GM19468 (cell line): ENCODE results near the gene ACCS.

Experiments used
- ATAC-seq: cut with Tn5 transposase; IDR thresholded peaks from one replicate; pipeline ENCODE4 v1.9.1; 2021; ENCODE audit warnings: mild to moderate bottlenecking, moderate library complexity, moderate number of reproducible peaks; ENCODE audit not compliant: unreplicated experiment; ENCODE audit errors: extremely low read depth

ACCS gene

DNA sequence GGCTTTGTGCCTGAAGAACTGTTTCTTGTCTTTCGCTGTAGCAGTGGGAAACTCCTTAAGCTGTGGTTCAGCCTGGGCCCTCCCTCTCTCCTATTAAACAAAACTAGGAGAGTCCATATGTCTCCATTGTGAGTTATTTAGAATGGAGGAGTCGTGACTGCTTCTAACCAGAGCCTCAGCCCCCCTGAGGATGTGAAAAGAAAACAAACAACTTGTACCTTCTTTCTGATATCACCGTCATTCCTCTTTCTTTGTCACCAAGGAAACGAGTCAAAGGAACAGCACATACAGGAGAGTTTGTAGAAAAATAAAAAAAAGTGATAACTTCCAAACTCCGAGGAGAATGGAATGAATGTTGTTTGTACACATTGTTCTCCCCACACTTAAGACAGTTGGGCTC is 17.8 kb downstream of the ACCS start:
- no peak for ATAC-seq

DNA sequence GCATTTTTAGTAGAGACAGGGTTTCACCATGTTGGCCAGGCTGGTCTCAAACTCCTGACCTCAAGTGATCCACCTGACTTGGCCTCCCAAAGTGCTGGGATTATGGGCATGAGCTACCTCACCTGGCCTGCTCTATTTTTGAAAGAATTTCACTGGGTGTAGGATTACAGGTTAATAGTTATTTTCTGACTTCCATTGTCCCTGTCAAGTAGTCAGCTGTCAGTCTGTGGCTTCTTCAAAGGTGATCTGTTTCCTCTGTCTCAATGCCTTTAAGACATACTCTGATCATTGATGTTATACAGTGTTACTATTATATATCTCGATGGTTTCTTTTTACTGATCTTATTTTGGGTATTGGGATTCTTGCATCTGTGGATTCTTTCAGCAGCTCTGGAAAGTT is 19.3 kb downstream of the ACCS start:
- ATAC-seq: no peak

DNA sequence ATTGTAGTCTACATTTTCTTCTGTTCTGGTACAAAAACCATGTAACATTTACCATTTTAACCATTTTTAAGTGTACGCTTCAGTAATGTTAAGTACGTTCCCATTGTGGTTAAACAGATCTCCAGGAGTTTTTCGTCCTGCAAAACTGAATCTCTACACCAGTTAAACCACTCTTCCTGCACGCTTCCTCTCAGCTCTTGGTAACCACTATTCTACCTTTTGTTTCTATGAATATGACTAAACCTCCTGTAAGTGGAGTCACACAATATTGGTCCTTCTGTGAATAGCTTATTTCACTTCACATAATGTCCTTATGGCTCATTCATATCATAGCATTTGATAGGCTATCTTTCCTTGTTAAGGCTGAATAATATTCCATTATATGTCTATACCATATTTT is 22.3 kb downstream of the ACCS start:
- ATAC-seq: no peak

DNA sequence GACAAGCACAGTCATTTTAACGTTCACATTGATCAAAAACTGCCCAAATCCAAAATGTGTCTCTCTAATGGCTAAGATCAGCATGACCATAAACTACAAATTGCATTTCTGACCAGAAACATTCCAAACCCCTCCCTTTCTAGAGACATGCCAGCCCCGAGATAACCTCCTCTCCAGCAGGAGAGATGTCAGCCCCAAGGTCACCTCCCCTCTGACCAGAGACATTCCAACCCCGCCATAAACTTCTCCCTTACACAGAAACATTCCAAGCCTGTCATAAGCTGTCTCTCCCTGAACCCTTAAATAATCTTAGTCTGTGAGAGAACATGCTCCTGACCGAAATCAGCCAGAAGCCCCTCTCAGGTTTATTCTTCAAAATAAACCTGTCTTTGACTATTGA is 22.8 kb downstream of the ACCS start:
- ATAC-seq: no peak

DNA sequence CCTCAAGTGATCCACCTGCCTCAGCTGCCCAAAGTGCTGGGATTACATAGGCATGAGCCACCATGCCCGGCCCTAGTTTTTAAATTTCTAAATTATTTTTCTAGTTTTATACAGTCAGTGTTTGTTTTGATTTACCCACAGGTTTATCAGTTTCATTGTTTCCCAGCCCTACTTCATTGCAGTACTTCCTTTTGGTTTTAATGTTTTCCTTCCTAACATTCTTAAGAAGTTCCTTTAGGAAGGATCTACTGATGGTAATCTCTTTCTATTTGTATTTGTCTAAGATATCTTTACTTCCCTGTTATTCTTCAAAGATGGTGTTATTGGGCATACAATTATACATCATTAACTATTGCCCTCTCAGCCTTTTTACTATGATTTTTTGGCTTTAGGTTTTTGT is 24.5 kb downstream of the ACCS start:
- no peak for ATAC-seq

DNA sequence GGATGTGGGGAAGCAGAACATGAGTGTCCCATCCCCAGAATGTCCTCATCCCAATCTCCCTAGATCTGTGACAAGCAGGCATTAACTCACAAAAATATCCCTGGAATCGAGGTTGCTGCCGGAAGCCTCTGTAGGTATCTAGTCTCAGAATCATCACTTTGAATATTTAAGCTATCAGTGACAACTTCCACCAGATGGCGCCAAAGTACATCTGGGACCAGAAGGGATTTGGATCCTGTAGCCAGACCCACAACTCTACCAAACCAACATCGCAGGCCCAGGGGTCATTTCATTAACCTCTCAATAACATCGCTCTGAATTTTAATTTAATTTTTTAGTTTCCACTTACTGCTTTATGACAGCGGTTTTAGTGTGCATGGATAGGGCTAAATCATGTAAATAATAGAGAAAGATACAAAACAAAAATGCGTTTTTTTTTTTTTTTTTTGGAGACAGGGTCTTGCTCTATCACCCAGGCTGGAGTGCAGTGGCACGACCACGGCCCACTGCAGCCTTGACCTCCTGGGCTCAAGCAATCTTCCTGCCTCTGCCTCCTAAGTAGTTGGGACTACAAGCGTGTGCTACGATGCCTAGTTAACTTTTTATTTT is 28.3 kb downstream of the ACCS start:
- no peak for ATAC-seq

DNA sequence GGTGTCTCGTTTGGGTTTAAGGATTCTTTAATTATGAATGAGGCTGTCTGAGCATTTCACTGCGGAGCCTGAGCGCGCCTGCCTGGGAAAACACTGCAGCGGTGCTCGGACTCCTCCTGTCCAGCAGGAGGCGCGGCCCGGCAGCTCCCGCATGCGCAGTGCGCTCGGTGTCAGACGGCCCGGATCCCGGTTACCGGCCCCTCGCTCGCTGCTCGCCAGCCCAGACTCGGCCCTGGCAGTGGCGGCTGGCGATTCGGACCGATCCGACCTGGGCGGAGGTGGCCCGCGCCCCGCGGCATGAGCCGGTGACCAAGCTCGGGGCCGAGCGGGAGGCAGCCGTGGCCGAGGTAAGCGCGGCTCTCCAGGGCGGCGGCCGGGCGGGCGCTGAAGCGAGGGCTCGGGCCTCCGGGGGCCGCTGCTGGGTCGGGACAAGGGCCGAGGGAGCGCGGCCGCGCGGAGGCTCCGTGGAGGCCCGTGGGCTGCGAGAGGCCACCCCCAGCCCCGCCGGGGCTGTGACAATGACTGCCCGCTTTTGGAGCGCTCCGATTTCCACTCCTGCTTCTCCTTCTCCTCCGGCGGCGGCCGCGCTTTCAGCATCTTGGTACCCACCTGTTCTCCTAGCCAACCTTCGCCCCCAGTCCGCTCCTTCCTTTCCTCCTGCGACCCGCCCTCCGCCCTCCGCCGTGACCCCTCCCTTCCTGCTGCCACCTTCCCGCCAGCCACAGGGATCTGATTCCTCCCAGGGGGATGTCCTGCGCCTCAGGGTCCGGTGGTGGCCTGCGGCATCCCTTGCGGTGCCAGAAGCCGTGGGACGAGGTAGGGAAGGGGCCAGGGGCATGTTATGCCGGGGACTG is 29.7 kb downstream of the ACCS start, which contains the start of gene EXT2:
Gene EXT2, plus strand, starts transcription at position 173 of the 854 bp plus-strand sequence. CDS start 12,035 bp downstream, outside the sequence.
- peak; percentile 68 for ATAC-seq

DNA sequence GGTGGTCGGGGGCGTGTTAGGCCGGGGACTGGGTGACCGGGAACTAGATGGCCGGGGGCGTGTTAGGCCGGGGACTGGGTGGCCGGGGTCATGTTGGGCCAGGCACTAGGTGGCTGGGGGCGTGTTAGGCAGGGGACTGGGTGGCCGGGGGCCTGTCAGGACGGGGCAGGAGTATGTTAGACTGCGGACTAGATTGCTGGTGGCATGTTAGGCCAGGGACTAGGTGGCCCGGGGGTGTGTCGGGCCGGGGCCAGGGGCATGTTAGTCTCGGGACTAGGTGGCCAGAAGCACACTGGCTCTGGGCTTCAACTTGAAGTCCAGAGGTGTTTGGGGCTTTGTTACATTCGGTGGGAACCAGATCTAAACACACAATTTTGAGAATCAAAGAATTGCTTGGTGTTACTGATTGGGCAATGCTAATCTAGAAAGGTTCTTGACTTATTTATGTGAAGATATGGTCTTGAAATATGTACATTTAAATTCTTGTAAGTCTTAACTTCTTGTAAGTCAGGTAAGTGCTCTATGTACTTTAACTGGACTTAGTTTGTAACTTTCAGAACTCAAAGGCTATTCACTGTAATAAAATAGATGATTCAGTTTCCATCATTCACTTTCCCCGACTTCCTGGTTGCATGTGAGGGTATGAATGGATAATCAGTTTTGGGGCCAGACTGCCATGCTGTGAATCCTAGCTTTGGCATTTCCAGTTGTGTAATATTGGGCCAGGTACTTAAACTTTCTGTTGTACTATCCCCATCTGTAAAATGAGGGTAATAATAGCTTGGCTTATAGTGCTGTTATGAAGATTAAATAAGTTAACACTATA is 30.5 kb downstream of the ACCS start:
- ATAC-seq: no peak

DNA sequence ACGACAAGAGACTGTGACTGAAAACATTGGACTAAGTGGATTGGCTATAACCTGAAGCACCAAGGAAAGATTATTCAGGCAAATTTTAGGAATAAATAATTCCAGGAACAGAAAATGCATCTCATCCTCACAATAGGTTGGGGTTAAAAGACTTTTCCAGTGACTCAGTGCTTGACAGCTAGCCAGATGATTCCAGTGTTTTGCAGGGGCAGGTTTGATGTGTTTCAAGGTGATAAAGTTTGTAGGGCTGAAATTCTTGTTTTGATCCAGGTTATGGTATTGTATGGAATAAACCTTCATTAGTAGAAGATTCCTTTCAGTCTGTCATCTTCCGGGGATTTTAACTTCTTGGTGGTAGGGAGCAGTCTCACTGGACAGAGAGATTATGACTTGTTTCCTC is 31.8 kb downstream of the ACCS start:
- no peak for ATAC-seq

DNA sequence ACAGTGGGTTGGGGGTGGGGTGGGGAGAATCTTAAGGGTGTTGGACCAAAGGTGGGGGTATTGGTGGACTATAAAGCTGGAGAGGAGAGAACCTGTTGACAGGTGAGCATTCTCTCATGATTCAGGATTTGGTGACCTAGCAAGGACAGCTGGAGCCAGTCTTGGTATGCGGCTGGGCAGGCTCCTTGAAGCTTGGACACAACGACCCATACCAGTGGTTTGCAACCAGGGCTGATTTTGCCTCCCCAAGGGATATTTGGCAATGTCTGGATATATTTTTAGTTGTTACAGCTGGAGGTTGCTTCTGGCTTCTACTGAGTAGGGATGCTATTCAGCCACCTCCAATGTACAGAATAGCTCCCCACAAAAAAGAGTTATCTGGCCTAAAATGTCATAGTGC is 35.0 kb downstream of the ACCS start:
- ATAC-seq: no peak

DNA sequence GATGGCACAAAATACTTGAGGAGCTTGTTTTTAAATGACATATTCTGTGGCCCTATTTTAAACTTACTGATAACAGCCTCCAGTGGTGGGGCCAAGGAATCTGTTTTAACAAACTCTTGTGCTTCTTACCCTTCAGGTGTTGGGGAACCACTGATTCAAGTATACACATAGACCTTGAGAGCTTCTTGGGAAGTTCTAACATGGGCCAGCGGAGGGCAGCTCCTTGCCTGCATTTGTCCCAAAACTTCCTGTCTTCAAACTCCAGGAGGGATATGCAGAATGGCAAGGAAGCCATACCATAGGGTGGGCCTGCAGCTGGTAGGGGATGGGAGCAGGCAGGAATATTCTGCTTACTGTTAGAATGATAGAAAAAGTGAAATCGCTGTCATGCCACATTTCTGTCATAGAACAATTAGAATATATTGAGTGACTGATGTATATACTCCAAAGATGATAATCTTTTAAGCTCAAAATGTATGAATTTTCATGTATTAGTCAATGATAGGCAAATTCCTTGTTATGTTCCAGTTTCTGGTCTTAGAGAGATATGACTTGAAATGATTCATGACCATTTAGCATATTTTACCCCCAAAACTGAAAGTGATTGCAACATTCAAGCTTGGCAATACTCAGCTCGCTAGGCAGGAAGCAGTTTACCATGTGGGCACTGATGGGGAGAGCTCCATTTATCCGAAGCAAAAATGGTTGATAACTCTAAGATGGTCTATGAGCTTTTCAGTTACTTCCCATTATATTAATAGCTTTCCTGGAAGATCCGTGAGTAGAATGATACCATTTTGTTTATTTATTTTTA is 38.6 kb downstream of the ACCS start:
- ATAC-seq: no peak

DNA sequence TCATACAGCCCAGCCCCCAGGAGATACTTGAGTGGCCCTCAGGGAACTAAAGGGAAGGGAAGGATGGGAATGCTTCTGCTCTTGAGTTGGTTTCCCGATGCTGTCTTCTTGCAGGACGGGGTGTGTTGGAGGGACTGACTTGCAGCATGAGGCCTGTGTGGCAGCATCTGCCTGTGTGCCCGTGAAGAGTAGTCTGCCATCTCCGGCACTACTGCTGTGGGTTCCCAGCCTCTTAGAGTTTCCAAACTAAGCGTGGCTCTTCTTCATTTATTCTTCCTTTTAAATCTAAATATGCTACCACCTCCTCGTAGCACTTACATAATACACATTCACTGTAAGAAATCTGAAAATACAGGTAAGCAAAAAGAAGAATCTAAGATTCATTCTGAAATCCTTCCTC is 42.2 kb downstream of the ACCS start:
- ATAC-seq: no peak

DNA sequence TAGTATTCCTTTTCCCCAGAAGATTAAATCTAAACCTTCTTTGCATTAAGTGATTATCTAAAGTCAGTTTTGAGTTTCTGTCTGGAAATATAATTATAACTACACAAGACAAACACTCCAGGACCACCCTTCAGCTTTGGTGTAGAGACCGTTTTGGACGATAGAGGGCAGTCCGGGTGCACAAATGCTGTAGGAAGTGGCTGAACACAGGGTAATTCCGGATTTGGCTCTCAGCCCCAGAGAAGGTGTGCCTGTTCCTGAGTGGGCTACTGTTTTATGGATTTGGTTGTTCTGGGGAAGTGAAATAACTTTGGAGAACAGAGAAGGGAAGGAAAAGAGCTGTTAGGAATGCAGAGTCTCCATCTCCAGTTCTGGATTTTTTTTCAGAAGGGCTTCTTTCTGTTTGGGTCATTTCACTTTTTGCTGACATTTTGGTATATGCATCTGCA is 44.2 kb downstream of the ACCS start:
- no peak for ATAC-seq

DNA sequence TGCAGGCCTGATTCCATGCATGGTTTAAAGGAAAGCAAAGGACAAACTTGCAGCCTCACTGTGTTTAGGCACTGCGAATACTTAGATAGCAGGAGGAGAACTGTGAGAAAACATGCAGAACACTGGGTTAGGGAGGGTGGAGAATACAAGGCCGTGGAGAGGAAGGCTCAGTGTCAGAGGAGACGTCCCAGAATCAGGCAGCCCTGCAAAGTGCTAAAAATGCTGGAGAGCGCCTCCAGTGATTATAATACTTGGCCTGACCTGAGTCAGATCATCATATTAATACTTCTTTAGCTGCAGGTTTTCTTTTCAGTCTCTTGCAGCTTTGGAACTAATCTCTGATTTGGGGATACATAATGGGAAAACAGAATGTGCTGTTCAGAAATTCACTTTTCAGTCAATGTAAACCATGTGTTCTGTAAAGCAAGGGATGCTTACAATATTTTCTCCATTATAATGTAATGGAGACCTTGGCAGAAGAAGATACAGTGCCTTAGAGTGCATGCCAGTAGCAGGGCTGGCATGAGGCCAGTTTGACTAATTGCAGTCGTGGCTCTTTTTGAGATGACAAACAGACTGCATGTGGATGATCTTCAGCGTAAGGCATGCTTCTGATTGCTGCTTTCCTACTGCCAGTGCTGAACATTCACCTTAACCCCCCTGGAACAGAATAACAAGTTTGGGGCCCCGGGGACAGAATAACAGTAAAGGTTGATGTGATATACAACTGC is 46.2 kb downstream of the ACCS start:
- no peak for ATAC-seq

DNA sequence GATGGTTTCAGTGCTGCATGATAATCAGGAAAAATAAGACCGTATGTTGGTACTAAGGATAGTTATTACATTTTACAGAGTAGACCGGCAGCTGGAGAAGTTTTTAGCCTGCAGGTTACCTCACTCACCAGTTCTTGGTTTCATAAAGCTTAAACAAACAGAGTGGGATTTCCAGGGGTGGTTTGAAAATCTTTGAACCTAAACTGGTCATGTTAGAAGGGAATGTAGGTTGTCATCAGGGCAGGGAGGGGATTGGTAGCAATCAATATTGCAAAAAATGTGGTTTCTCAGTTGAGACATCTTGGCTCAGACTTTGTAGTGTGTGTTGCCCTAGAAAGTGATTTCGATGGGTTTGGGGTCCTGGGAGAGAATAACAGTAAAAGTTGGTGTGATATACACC is 46.9 kb downstream of the ACCS start:
- no peak for ATAC-seq

DNA sequence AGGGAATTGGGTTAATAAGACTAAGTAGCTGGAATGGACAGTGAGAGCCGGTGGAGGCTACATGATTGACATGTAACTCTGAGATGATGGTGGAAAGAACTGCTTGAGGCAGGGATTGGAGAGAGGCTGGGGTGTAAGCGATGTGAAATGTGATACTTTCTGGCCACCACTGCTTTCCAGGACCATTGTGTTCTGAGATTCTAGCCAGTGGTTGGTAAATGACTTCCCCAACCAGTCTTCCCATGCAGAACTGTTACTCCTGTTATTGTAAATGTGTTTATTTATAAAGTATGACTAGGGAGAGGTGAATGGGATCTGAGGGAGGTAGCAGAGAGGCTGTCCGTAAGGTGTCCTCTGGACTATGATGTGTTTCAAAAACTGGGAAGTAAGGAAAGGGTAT is 47.5 kb downstream of the ACCS start:
- ATAC-seq: no peak

DNA sequence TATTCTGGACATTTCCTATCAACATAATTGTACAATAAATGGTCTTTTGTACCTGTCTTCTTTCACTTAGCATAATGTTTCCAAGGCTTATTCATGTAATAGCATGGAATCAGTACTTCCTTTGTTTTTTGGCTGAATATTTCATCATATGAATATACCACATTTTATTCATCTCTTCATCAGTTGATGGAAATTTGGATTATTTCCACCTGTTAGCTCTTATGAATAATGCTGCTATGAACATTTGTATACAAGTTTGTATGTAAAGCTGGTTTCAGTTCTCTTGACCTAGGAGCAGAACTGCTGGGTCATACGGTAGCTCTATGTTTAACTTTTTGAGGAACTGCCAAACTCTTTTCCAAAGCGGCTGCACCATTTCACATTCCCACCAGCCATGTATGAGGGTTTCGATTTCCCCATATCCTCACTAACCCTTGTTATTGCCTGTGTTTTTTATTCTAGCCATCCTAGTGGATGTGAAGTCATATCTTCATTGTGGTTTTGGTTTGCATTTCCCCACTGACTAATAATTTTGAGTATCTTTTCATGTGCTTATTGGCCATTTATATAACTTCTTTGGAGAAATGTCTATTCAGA is 50.3 kb downstream of the ACCS start:
- no peak for ATAC-seq

DNA sequence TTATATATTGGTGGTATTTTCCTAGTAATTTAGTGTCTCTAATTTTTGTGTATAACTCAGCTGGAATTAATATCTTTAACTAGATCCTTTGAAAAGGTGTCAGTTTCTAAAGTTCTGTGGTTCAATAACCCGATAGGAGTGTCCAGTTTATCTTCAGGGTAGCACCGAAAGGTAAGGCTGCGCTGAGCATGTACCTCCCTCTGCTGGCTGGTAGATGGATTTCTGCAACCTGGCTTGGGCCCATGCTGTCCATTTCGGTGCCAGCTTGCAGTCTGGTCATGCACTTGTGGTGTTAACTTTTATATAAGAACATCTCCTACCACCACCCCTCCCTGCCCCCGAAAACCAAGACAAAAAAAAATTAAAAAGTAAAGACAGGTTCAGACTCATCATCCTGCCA is 54.1 kb downstream of the ACCS start:
- no peak for ATAC-seq

DNA sequence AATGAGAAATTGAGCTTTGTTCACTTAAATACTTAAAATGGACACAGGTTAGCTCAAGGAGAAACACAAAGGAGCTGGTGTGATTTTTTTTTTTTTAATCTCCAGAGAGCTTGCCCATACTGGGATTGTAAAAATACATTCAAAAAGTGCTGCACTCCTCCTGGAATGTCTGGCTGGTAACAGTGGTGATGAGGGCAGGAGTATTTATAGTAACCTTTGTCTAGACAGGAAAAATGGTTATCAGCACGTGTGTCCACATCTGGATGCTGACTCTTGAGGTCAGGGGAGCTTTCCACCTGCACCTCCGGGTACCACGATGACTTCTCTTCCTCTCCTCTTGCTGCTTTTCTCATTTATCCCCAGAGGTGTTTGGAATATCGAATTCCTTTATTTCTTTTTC is 59.5 kb downstream of the ACCS start:
- no peak for ATAC-seq
